Common myeloid progenitor, CD34-positive (primary cell): ENCODE results near the gene SLC9C2.

Experiments
- CTCF ChIA-PET: fragments of 350-600 bp; sonication (Branson Sonifier 250); formaldehyde crosslinking; loops from one replicate; lab custom pipeline; 2021; ENCODE audit warnings: antibody characterized with exemption; lab: Charles Lee
- POLR2A ChIA-PET: fragments of 350-600 bp; sonication (Branson Sonifier 250); formaldehyde crosslinking; loops from one replicate; lab custom pipeline; 2021; ENCODE audit warnings: antibody characterized with exemption; lab: Charles Lee
- DNase-seq, 3 donors: peaks; one replicate each; pipeline versions ENCODE4 v3.0.0 to v3.0.0-alpha.2; 2013
- H3K27ac ChIP-seq, 2 experiments: 1 replicate in 1 of 2; 2 replicates in 1 of 2; pipeline ENCODE4 v1.7.0; 2013; ENCODE audit warnings: inconsistent platforms in 2 of 2, low read length in 2 of 2, mild to moderate bottlenecking in 2 of 2, low read depth in 1 of 2, moderate library complexity in 1 of 2; ENCODE audit not compliant: severe bottlenecking in 2 of 2, insufficient read depth in 1 of 2, poor library complexity in 1 of 2
- H3K27me3 ChIP-seq, 5 experiments: replicated peaks in 2 of 5; 1 replicate in 3 of 5; 2 replicates in 2 of 5; pipeline versions ENCODE4 v1.6.1 to v1.7.0; 2013; ENCODE audit warnings: low read length in 4 of 5, mild to moderate bottlenecking in 2 of 5, moderate library complexity in 2 of 5, inconsistent platforms in 1 of 5; ENCODE audit not compliant: insufficient read depth in 5 of 5, control insufficient read depth in 4 of 5
- H3K36me3 ChIP-seq, 4 experiments: 1 replicate in 2 of 4; 2 replicates in 2 of 4; pipeline versions ENCODE4 v1.6.1 to v1.7.0; 2013; ENCODE audit warnings: low read length in 3 of 4, control low read depth in 1 of 4, mild to moderate bottlenecking in 1 of 4; ENCODE audit not compliant: control insufficient read depth in 4 of 4, insufficient read depth in 4 of 4
- H3K4me1 ChIP-seq, 4 experiments: 1 replicate in 3 of 4; 2 replicates in 1 of 4; pipeline versions ENCODE4 v1.6.1 to v1.7.1; 2013; ENCODE audit warnings: low read length in 3 of 4, mild to moderate bottlenecking in 3 of 4, control low read depth in 1 of 4, inconsistent platforms in 1 of 4, moderate library complexity in 1 of 4; ENCODE audit not compliant: control insufficient read depth in 4 of 4, insufficient read depth in 4 of 4; ENCODE audit errors: control extremely low read depth in 1 of 4
- H3K4me3 ChIP-seq, 7 experiments: 1 replicate in 4 of 7; 2 replicates in 3 of 7; pipeline versions ENCODE4 v1.5.1 to v1.7.0; 2013; ENCODE audit warnings: mild to moderate bottlenecking in 7 of 7, low read length in 6 of 7, moderate library complexity in 6 of 7, inconsistent platforms in 2 of 7, low read depth in 2 of 7, control low read depth in 1 of 7; ENCODE audit not compliant: insufficient read depth in 4 of 7, control insufficient read depth in 1 of 7; ENCODE audit errors: extremely low read depth in 1 of 7
- H3K9me3 ChIP-seq, 5 experiments: 1 replicate in 4 of 5; 2 replicates in 1 of 5; pipeline versions ENCODE4 v1.6.1 to v1.7.1; 2013; ENCODE audit warnings: low read length in 4 of 5, mild to moderate bottlenecking in 2 of 5, inconsistent platforms in 1 of 5, low read depth in 1 of 5, moderate library complexity in 1 of 5; ENCODE audit not compliant: control insufficient read depth in 4 of 5, insufficient read depth in 2 of 5; ENCODE audit errors: control extremely low read depth in 1 of 5
- WGBS: methylation state at CpG from one replicate; pipeline ENCODE4 v1.1.5; 2013; ENCODE audit not compliant: insufficient coverage; 5-methylcytosine and 5-hydroxymethylcytosine counted together

SLC9C2 gene

GRCh38 chr1:173459885-173460284 lies 143.0 kb downstream of the SLC9C2 start:
- CTCF ChIA-PET, result no interaction called here
- Histone ChIP-seq H3K4me1 (peaks cover 0 to 4% (median 0%) of the 10 kb centered on the region in 4 experiments), H3K27me3 (no peaks in the 10 kb centered on the region), H3K27ac (no peak overlapping the region), H3K36me3 (peaks cover 7 to 25% (median 12%) of the 10 kb centered on the region in 4 experiments), H3K9me3 (peaks cover 0 to 14% (median 2%) of the 10 kb centered on the region in 5 experiments), H3K4me3 (no peak overlapping the region)
- WGBS, result 66% methylated on average over 4 of the region's 4 CpGs
- POLR2A ChIA-PET, result no interaction called here
- no peak for DNase-seq

- 95% methylated on average over 2 of the region's 4 CpGs for WGBS
- no peak for DNase-seq
- POLR2A ChIA-PET, result no interaction called here
Measured at GRCh38 chr1:173454966-173455524, 147.8 kb downstream of the SLC9C2 start.

GRCh38 chr1:173453982-173454381 lies 148.9 kb downstream of the SLC9C2 start:
- CTCF ChIA-PET, result no interaction called here
- Histone ChIP-seq H3K4me1 (no peaks in the 10 kb centered on the region), H3K27me3 (no peaks in the 10 kb centered on the region), H3K36me3 (peaks cover 0 to 5% (median 4%) of the 10 kb centered on the region in 4 experiments), H3K4me3 (no peak overlapping the region), H3K27ac (no peak overlapping the region), H3K9me3 (peaks cover 0 to 5% (median 3%) of the 10 kb centered on the region in 5 experiments)
- no peak for DNase-seq
- POLR2A ChIA-PET, result no interaction called here

More at GRCh38 chr1:173454966-173455524, 147.8 kb downstream of the SLC9C2 start:
- no peak overlapping the region for H3K4me3 ChIP-seq
- no peak overlapping the region for H3K27ac ChIP-seq
- H3K27me3 ChIP-seq, result no peaks in the 10 kb centered on the region
- H3K36me3 ChIP-seq, result peaks cover 0 to 7% (median 3%) of the 10 kb centered on the region in 4 experiments
- CTCF ChIA-PET, result interaction anchor here (0.6 kb wide), 1 partner anchor 10 kb away, joined by 3 read pairs; no protein-coding TSS in a partner anchor
- peaks cover 0 to 4% (median 0%) of the 10 kb centered on the region in 4 experiments for H3K4me1 ChIP-seq
- peaks cover 0 to 5% (median 2%) of the 10 kb centered on the region in 5 experiments for H3K9me3 ChIP-seq

DNA sequence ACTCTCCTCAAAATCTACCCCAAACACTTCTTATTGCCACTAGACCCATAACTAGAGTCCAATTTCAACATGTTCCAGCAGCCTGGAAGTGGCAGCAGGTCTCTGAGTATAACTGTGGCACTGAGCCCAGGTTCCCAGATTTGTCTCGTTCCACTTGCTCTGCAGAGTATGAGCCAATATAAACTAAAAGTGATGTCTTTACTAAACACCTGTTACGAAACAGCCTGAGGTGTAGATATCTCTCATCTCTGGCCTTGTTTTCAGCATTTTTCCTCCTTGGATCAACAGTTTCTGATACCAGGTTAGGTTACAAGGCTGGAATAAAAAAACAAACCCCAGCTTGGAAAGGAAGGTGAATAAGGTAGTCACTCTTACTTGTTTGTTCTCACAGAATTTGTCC lies 150.9 kb downstream of the SLC9C2 start:
- Histone ChIP-seq H3K4me3 (no peak overlapping the region), H3K27me3 (no peaks in the 10 kb centered on the region), H3K4me1 (no peaks in the 10 kb centered on the region), H3K36me3 (peaks cover 0 to 7% (median 5%) of the 10 kb centered on the region in 4 experiments), H3K27ac (no peak overlapping the region), H3K9me3 (peaks cover 0 to 12% (median 7%) of the 10 kb centered on the region in 5 experiments)
- 96% methylated on average over 2 of the region's 2 CpGs for WGBS
- no peak for DNase-seq
- POLR2A ChIA-PET, result no interaction called here
- CTCF ChIA-PET, result interaction anchor here (1.3 kb wide), 1 partner anchor 11 kb away, joined by 3 read pairs; no protein-coding TSS in a partner anchor
